C4-2B (cell line): Measurements from ENCODE around the gene CASP10.
"Not testable (repeated sequence)": the region's sequence is repeated elsewhere in the genome, so short reads cannot be mapped to it uniquely, and the experiment has no call there.

Source experiments
- H3K27ac ChIP-seq: fragments of 450-650 bp; 2 replicates; pipeline ENCODE4 v1.5.1; 2017
- CTCF ChIP-seq: fragments of 450-650 bp; conservative IDR thresholded peaks from 2 replicates; pipeline ENCODE4 v1.5.1; 2017; ENCODE audit warnings: mild to moderate bottlenecking
- ZFX ChIP-seq: fragments of 450-650 bp; IDR thresholded peaks from 2 replicates; pipeline ENCODE4 v1.6.1; 2017

CASP10 gene

GRCh38 chr2:201157694-201158093, 25.2 kb upstream of the CASP10 start:
- H3K27ac ChIP-seq = no peak overlapping the region
- TF ChIP-seq CTCF = no peak
- no peak for TF ChIP-seq ZFX

- H3K27ac ChIP-seq = no peak overlapping the region
- no peak for TF ChIP-seq ZFX
- TF ChIP-seq CTCF = peak; percentile 61
These were observed 24.6 kb upstream of the CASP10 start for GRCh38 chr2:201158111-201158929.

- TF ChIP-seq ZFX (no peak), CTCF (no peak)
- H3K27ac ChIP-seq = no peak overlapping the region
These were observed 18.8 kb upstream of the CASP10 start for GRCh38 chr2:201164166-201164565.

GRCh38 chr2:201167546-201167945, 15.4 kb upstream of the CASP10 start:
- TF ChIP-seq ZFX (no peak), CTCF (no peak)

GRCh38 chr2:201168496-201168895, 14.4 kb upstream of the CASP10 start:
- H3K27ac ChIP-seq = not testable (repeated sequence)

More at GRCh38 chr2:201167546-201167945, 15.4 kb upstream of the CASP10 start:
- no peak overlapping the region for H3K27ac ChIP-seq

- TF ChIP-seq CTCF (no peak), ZFX (no peak)
- H3K27ac ChIP-seq = no peak overlapping the region
These were observed 11.6 kb upstream of the CASP10 start for GRCh38 chr2:201171259-201171814.

- TF ChIP-seq ZFX = no peak
- no peak for TF ChIP-seq CTCF
- no peak overlapping the region for H3K27ac ChIP-seq
These were observed 10.7 kb upstream of the CASP10 start for GRCh38 chr2:201172279-201172678.

- H3K27ac ChIP-seq = no peak overlapping the region
These were observed 8.3 kb upstream of the CASP10 start for GRCh38 chr2:201174687-201175086.

More at GRCh38 chr2:201174687-201175086, 8.3 kb upstream of the CASP10 start:
- TF ChIP-seq CTCF (no peak), ZFX (no peak)
